RWPE1 (cell line): ENCODE data around the gene TCERG1L.

Experiments used
- CTCF ChIA-PET: fragments of 350-600 bp; sonication (Branson Sonifier 250); formaldehyde crosslinking; extraction: SDS; loops from one replicate; lab custom pipeline; 2021; lab: Yijun Ruan, JAX
- POLR2A ChIA-PET: fragments of 400-600 bp; formaldehyde crosslinking; extraction: SDS; loops from one replicate; lab custom pipeline; 2020; ENCODE audit warnings: antibody characterized with exemption; ENCODE audit not compliant: low non-redundant PET; lab: Yijun Ruan, JAX
- DNase-seq: peaks from one replicate; pipeline ENCODE4 v3.0.0; 2012; ENCODE audit warnings: low spot score
- H3K27ac ChIP-seq: fragments of 450-650 bp; 2 replicates; pipeline ENCODE4 v1.5.1; 2017
- TF ChIP-seq, protein P1 (sequence below): fragments of 450-650 bp; conservative IDR thresholded peaks from 2 replicates; pipeline ENCODE4 v1.5.1; 2017; ENCODE audit warnings: low read depth, mild to moderate bottlenecking

TCERG1L gene

DNA sequence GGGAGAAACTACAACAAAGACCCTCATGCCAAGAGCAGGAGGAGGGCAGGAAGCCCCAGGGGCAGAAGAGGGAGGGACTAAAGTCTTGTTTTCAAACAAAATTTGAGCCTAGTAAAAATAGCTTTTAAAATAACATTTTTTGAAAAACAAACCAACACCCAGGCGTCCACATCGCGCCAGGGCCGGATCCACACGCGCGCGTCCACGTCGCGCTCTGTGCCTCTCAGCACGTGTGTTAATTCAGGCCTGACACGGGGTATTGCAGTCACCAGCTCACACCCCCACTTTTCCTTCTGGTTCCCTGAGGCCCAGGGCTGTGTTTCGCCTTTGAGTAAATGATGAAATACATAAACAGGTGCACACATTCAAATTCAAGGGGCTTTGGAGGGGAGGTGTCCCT lies 196.2 kb downstream of the TCERG1L start:
- TF ChIP-seq, protein P1, sequence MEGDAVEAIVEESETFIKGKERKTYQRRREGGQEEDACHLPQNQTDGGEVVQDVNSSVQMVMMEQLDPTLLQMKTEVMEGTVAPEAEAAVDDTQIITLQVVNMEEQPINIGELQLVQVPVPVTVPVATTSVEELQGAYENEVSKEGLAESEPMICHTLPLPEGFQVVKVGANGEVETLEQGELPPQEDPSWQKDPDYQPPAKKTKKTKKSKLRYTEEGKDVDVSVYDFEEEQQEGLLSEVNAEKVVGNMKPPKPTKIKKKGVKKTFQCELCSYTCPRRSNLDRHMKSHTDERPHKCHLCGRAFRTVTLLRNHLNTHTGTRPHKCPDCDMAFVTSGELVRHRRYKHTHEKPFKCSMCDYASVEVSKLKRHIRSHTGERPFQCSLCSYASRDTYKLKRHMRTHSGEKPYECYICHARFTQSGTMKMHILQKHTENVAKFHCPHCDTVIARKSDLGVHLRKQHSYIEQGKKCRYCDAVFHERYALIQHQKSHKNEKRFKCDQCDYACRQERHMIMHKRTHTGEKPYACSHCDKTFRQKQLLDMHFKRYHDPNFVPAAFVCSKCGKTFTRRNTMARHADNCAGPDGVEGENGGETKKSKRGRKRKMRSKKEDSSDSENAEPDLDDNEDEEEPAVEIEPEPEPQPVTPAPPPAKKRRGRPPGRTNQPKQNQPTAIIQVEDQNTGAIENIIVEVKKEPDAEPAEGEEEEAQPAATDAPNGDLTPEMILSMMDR, result no peak
- POLR2A ChIA-PET, result no interaction called here
- no peak for DNase-seq
- H3K27ac ChIP-seq, result no peak overlapping the region
- CTCF ChIA-PET, result no interaction called here

GRCh38 chr10:131114846-131115245 lies 196.7 kb downstream of the TCERG1L start:
- ChIA-PET POLR2A (no interaction called here), CTCF (no interaction called here)
- no peak overlapping the region for H3K27ac ChIP-seq
- no peak for DNase-seq
- TF ChIP-seq, protein P1, result no peak

- no peak overlapping the region for H3K27ac ChIP-seq
- ChIA-PET CTCF (no interaction called here), POLR2A (no interaction called here)
- TF ChIP-seq, protein P1, result no peak
- no peak for DNase-seq
These were observed 197.7 kb downstream of the TCERG1L start for GRCh38 chr10:131113709-131114291.

DNA sequence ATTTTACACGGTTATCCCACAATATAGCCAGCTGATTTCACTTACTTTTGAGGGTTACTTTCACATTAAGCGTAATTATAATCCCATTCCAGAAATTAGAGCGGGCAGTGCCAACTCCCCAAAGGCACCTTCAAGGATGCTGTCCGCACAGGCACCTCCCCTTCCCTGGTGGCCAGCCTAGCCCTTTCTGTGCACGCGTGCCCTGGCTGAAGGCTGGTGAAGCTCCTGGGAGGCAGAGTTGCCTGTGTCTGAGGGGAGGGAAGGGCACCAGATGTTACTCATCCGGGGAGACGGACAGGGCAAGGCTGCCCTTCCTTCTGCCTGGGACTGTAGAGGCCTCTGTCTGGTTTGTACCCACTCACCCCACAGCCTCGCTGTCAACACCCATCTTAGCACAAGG lies 198.4 kb downstream of the TCERG1L start:
- no peak for DNase-seq
- ChIA-PET CTCF (no interaction called here), POLR2A (no interaction called here)
- TF ChIP-seq, protein P1, result no peak
- no peak overlapping the region for H3K27ac ChIP-seq

DNA sequence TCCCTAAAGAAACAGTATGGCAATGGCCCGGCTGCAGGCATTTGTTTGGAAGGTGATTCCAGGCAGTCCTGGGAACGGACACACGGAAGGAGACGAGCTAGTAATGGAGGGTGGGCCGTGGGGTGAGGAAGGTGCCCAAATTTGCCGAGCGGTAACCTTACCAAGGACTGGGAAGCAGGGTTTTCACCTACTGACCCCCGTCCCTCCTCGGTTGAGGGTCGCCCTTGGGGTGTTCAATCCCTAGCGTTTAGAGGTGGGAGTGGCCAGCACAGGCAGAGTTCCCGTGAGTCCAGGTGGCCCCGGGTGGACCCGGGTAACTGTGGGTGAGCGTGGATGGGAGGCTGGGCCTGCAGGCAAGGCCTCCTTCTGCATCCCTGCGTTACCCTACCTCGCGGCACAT lies 198.8 kb downstream of the TCERG1L start:
- DNase-seq, result no peak
- ChIA-PET POLR2A (no interaction called here), CTCF (interaction anchor here (0.7 kb wide), 1 partner anchor 102 kb away, joined by 7 read pairs; no protein-coding TSS in a partner anchor)
- no peak overlapping the region for H3K27ac ChIP-seq
- TF ChIP-seq, protein P1, result no peak

GRCh38 chr10:131111471-131112080 lies 199.9 kb downstream of the TCERG1L start:
- TF ChIP-seq, protein P1, result no peak
- ChIA-PET CTCF (interaction anchor here (0.6 kb wide), 1 partner anchor 169 kb away, joined by 3 read pairs; no protein-coding TSS in a partner anchor), POLR2A (no interaction called here)
- no peak for DNase-seq
- no peak overlapping the region for H3K27ac ChIP-seq
